ENCODE measurements around the gene KLHDC4. TPM values are rescaled to one million over a fixed set of nuclear protein-coding genes. Genes with fewer than 3 reads are reported as not detected.

The KLHDC4 gene
- total and polyA plus RNA-seq, 4 donors = 8.2 to 27.6 (median 14.2) TPM

- Histone ChIP-seq H3K4me3 (ENCODE audit: low read depth in 1 of 3, low read length in 3 of 3) (no peak overlapping the region), H3K4me1 (ENCODE audit: control insufficient read depth in 4 of 4, insufficient read depth in 4 of 4, low read length in 3 of 4) (no peaks in the 10 kb centered on the region), H3K27ac (ENCODE audit: low read depth in 1 of 2, low read length in 2 of 2) (no peak overlapping the region), H3K36me3 (ENCODE audit: control insufficient read depth in 4 of 4, insufficient read depth in 3 of 4, low read depth in 1 of 4, low read length in 3 of 4) (peaks cover 6 to 28% (median 9%) of the 10 kb centered on the region in 4 donors), H3K9me3 (ENCODE audit: control insufficient read depth in 4 of 4, low read length in 3 of 4) (no peaks in the 10 kb centered on the region), H3K27me3 (ENCODE audit: control insufficient read depth in 4 of 4, insufficient read depth in 4 of 4, low read length in 3 of 4) (no peaks in the 10 kb centered on the region), H3K9ac (ENCODE audit: low read depth in 1 of 2, low read length in 2 of 2) (no peak overlapping the region)
- 96% methylated on average over 8 of the region's 8 CpGs for WGBS
- TF ChIP-seq RXRA (IDR thresholded peaks at IDR 0.05) = no peak
- no peak for TF ChIP-seq SP1 (IDR thresholded peaks at IDR 0.05)
- TF ChIP-seq, protein P1, sequence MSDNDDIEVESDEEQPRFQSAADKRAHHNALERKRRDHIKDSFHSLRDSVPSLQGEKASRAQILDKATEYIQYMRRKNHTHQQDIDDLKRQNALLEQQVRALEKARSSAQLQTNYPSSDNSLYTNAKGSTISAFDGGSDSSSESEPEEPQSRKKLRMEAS (IDR thresholded peaks at IDR 0.05) = no peak
- TF ChIP-seq, protein P2, sequence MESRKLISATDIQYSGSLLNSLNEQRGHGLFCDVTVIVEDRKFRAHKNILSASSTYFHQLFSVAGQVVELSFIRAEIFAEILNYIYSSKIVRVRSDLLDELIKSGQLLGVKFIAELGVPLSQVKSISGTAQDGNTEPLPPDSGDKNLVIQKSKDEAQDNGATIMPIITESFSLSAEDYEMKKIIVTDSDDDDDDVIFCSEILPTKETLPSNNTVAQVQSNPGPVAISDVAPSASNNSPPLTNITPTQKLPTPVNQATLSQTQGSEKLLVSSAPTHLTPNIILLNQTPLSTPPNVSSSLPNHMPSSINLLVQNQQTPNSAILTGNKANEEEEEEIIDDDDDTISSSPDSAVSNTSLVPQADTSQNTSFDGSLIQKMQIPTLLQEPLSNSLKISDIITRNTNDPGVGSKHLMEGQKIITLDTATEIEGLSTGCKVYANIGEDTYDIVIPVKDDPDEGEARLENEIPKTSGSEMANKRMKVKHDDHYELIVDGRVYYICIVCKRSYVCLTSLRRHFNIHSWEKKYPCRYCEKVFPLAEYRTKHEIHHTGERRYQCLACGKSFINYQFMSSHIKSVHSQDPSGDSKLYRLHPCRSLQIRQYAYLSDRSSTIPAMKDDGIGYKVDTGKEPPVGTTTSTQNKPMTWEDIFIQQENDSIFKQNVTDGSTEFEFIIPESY (IDR thresholded peaks at IDR 0.05) = no peak
- TF ChIP-seq RAD21 (IDR thresholded peaks at IDR 0.05) = no peak
- TF ChIP-seq, protein P3, sequence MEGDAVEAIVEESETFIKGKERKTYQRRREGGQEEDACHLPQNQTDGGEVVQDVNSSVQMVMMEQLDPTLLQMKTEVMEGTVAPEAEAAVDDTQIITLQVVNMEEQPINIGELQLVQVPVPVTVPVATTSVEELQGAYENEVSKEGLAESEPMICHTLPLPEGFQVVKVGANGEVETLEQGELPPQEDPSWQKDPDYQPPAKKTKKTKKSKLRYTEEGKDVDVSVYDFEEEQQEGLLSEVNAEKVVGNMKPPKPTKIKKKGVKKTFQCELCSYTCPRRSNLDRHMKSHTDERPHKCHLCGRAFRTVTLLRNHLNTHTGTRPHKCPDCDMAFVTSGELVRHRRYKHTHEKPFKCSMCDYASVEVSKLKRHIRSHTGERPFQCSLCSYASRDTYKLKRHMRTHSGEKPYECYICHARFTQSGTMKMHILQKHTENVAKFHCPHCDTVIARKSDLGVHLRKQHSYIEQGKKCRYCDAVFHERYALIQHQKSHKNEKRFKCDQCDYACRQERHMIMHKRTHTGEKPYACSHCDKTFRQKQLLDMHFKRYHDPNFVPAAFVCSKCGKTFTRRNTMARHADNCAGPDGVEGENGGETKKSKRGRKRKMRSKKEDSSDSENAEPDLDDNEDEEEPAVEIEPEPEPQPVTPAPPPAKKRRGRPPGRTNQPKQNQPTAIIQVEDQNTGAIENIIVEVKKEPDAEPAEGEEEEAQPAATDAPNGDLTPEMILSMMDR (IDR thresholded peaks at IDR 0.05; ENCODE audit: low read depth, low read length, missing input control) = no peak
- TF ChIP-seq EGR1 (IDR thresholded peaks at IDR 0.05; ENCODE audit: low read depth in 2 of 2) = no peak
- TF ChIP-seq ATF3 (IDR thresholded peaks at IDR 0.05) = no peak
- no peak for TF ChIP-seq HNF4G (IDR thresholded peaks at IDR 0.05)
- TF ChIP-seq GABPA (IDR thresholded peaks at IDR 0.05 in 1 of 2, conservative IDR thresholded peaks at IDR 0.05 in 1 of 2) = no peak
- no peak for TF ChIP-seq JUND (IDR thresholded peaks at IDR 0.05)
- TF ChIP-seq HNF4A (conservative IDR thresholded peaks at IDR 0.05) = no peak
- TF ChIP-seq TAF1 (conservative IDR thresholded peaks at IDR 0.05) = no peak
- TF ChIP-seq NR2F2 (IDR thresholded peaks at IDR 0.05) = no peak
- no peak for TF ChIP-seq YY1 (IDR thresholded peaks at IDR 0.05)
- no peak for TF ChIP-seq FOXA1 (IDR thresholded peaks at IDR 0.05)
- TF ChIP-seq, protein P4, sequence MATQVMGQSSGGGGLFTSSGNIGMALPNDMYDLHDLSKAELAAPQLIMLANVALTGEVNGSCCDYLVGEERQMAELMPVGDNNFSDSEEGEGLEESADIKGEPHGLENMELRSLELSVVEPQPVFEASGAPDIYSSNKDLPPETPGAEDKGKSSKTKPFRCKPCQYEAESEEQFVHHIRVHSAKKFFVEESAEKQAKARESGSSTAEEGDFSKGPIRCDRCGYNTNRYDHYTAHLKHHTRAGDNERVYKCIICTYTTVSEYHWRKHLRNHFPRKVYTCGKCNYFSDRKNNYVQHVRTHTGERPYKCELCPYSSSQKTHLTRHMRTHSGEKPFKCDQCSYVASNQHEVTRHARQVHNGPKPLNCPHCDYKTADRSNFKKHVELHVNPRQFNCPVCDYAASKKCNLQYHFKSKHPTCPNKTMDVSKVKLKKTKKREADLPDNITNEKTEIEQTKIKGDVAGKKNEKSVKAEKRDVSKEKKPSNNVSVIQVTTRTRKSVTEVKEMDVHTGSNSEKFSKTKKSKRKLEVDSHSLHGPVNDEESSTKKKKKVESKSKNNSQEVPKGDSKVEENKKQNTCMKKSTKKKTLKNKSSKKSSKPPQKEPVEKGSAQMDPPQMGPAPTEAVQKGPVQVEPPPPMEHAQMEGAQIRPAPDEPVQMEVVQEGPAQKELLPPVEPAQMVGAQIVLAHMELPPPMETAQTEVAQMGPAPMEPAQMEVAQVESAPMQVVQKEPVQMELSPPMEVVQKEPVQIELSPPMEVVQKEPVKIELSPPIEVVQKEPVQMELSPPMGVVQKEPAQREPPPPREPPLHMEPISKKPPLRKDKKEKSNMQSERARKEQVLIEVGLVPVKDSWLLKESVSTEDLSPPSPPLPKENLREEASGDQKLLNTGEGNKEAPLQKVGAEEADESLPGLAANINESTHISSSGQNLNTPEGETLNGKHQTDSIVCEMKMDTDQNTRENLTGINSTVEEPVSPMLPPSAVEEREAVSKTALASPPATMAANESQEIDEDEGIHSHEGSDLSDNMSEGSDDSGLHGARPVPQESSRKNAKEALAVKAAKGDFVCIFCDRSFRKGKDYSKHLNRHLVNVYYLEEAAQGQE (IDR thresholded peaks at IDR 0.05) = no peak
- no peak for TF ChIP-seq FOXA2 (IDR thresholded peaks at IDR 0.05)
- no peak for DNase-seq (ENCODE audit: low spot score)
Observed at GRCh38 chr16:87740441-87740840, 25.3 kb downstream of the KLHDC4 start.

Measured in liver (tissue), 9 donors.